Germinal center (tissue), 1 donor: ENCODE measurements around the gene NADSYN1.

Experiments used
- DNase-seq: peaks from one replicate; pipeline ENCODE4 v3.0.0; 2012; ENCODE audit warnings: mixed read lengths, low spot score

The NADSYN1 gene

GRCh38 chr11:71474141-71474770 is 21.3 kb downstream of the NADSYN1 start:
- no peak for DNase-seq

GRCh38 chr11:71474771-71475483 is 21.9 kb downstream of the NADSYN1 start:
- DNase-seq: no peak

- DNase-seq: no peak
Measured at GRCh38 chr11:71476031-71476430, 23.0 kb downstream of the NADSYN1 start.

GRCh38 chr11:71476926-71477640 is 24.1 kb downstream of the NADSYN1 start:
- DNase-seq: no peak

GRCh38 chr11:71477641-71478527 is 24.9 kb downstream of the NADSYN1 start:
- no peak for DNase-seq

GRCh38 chr11:71478528-71478840 is 25.5 kb downstream of the NADSYN1 start:
- DNase-seq: no peak

GRCh38 chr11:71481101-71481960 is 28.3 kb downstream of the NADSYN1 start:
- DNase-seq: no peak

- DNase-seq: no peak
Measured at GRCh38 chr11:71482216-71482615, 29.2 kb downstream of the NADSYN1 start.

- DNase-seq: no peak
Measured at GRCh38 chr11:71482746-71483364, 29.9 kb downstream of the NADSYN1 start.

GRCh38 chr11:71483692-71484091 is 30.7 kb downstream of the NADSYN1 start:
- DNase-seq: no peak

- no peak for DNase-seq
Measured at GRCh38 chr11:71484248-71485062, 31.5 kb downstream of the NADSYN1 start.

GRCh38 chr11:71485063-71485399 is 32.0 kb downstream of the NADSYN1 start:
- no peak for DNase-seq

GRCh38 chr11:71485466-71485865 is 32.5 kb downstream of the NADSYN1 start:
- DNase-seq: no peak

- DNase-seq: no peak
Measured at GRCh38 chr11:71486320-71486719, 33.3 kb downstream of the NADSYN1 start.

- DNase-seq: no peak
Measured at GRCh38 chr11:71488681-71489270, 35.8 kb downstream of the NADSYN1 start.

- DNase-seq: no peak
Measured at GRCh38 chr11:71489311-71490043, 36.5 kb downstream of the NADSYN1 start.

GRCh38 chr11:71490044-71490730 is 37.2 kb downstream of the NADSYN1 start:
- DNase-seq: no peak

- no peak for DNase-seq
Measured at GRCh38 chr11:71490731-71491390, 37.9 kb downstream of the NADSYN1 start.
